Keratinocyte (primary cell): Measurements from ENCODE around the gene SNX8. TPM values are rescaled to one million over a fixed set of nuclear protein-coding genes. Genes with fewer than 3 reads are reported as not detected.

ENCODE experiments used
- DNase-seq: peaks from one replicate; pipeline ENCODE4 v3.0.0-alpha.2; 2011; ENCODE audit warnings: low read depth, missing footprints, low spot score
- FAIRE-seq: peaks from 2 replicates; lab custom pipeline; 2011; peaks lifted over from hg19 to GRCh38; lab: Jason Lieb, UNC
- H2AFZ ChIP-seq: 2 replicates; pipeline ENCODE4 v1.6.0; 2012; ENCODE audit warnings: low read length, control low read depth, inconsistent platforms; ENCODE audit not compliant: control insufficient read depth
- H3K27ac ChIP-seq: 2 replicates; pipeline ENCODE4 v1.5.1; 2011; ENCODE audit warnings: low read length; ENCODE audit not compliant: control insufficient read depth, insufficient read depth
- H3K27me3 ChIP-seq: 3 replicates; pipeline ENCODE4 v1.6.0; 2011; ENCODE audit warnings: low read length; ENCODE audit not compliant: control insufficient read depth, insufficient read depth; ENCODE audit errors: extremely low read depth
- H3K36me3 ChIP-seq, 2 experiments: 2 replicates in 1 of 2; 3 replicates in 1 of 2; pipeline ENCODE4 v1.5.1; 2011; ENCODE audit warnings: low read length in 2 of 2, mild to moderate bottlenecking in 1 of 2; ENCODE audit not compliant: control insufficient read depth in 2 of 2, insufficient read depth in 2 of 2; ENCODE audit errors: extremely low read depth in 1 of 2
- H3K4me1 ChIP-seq: 3 replicates; pipeline ENCODE4 v1.5.1; 2011; ENCODE audit warnings: low read length; ENCODE audit not compliant: control insufficient read depth, insufficient read depth; ENCODE audit errors: extremely low read depth
- H3K4me2 ChIP-seq: 3 replicates; pipeline ENCODE4 v1.6.0; 2011; ENCODE audit warnings: low read depth, low read length; ENCODE audit not compliant: control insufficient read depth, insufficient read depth; ENCODE audit errors: extremely low read depth
- H3K4me3 ChIP-seq, 3 experiments: fragments of 200-600 bp in 1 of 3; sonication (generic) in 1 of 3; 2 replicates in 2 of 3; 3 replicates in 1 of 3; pipeline ENCODE4 v1.5.1; 2011 to 2016; ENCODE audit warnings: low read length in 3 of 3, mild to moderate bottlenecking in 3 of 3, control low read depth in 2 of 3, inconsistent platforms in 1 of 3, low read depth in 1 of 3, mixed read lengths in 1 of 3, mixed run types in 1 of 3, moderate library complexity in 1 of 3; ENCODE audit not compliant: control insufficient read depth in 2 of 3, insufficient read depth in 2 of 3; ENCODE audit errors: extremely low read depth in 1 of 3
- H3K79me2 ChIP-seq: 2 replicates; pipeline ENCODE4 v1.6.0; 2012; ENCODE audit warnings: low read length; ENCODE audit not compliant: control insufficient read depth, insufficient read depth
- H3K9ac ChIP-seq: 3 replicates; pipeline ENCODE4 v1.6.0; 2011; ENCODE audit warnings: low read length; ENCODE audit not compliant: control insufficient read depth, insufficient read depth; ENCODE audit errors: extremely low read depth
- H3K9me1 ChIP-seq: 3 replicates; pipeline ENCODE4 v1.6.0; 2011; ENCODE audit warnings: low read length; ENCODE audit not compliant: control insufficient read depth, insufficient read depth; ENCODE audit errors: extremely low read depth
- H3K9me3 ChIP-seq: 2 replicates; pipeline ENCODE4 v1.5.1; 2012; ENCODE audit warnings: low read depth, low read length; ENCODE audit not compliant: control insufficient read depth
- H4K20me1 ChIP-seq: 3 replicates; pipeline ENCODE4 v1.6.0; 2011; ENCODE audit warnings: low read length; ENCODE audit not compliant: control insufficient read depth, insufficient read depth; ENCODE audit errors: extremely low read depth
- EZH2 ChIP-seq: IDR thresholded peaks from one replicate; pipeline ENCODE4 v1.6.1; 2012; ENCODE audit warnings: inconsistent platforms, mild to moderate bottlenecking, low read length, moderate library complexity
- dilution Hi-C: fragments of 300-500 bp; cut with MboI; formaldehyde crosslinking; loops from one replicate; pipeline ENCODE4 v1.7.0; 2020; ENCODE audit warnings: low sequenced_read_pairs; ENCODE audit not compliant: extremely low pct_ligation_motif_present
- polyA plus RNA-seq, 5 experiments: library from polyadenylated mRNA; depleted of rRNA in 3 of 5; stranded (reverse) in 3 of 5; stranded (forward) in 1 of 5; unstranded in 1 of 5; fragments of >200 nt; gene quantifications; 1 replicate in 1 of 5; 2 replicates in 3 of 5; 3 replicates in 1 of 5; pipeline versions ENCODE4 v1.2.1 to v1.2.3, GENCODE V29; 2011 to 2012; ENCODE audit warnings: missing spikeins in 2 of 5, low read depth in 1 of 5, low replicate concordance in 1 of 5
- TF ChIP-seq, protein P1 (sequence below), 3 experiments: IDR thresholded peaks in 1 of 3; conservative IDR thresholded peaks in 1 of 3; optimal IDR thresholded peaks in 1 of 3; 2 replicates in 2 of 3; 3 replicates in 1 of 3; pipeline versions ENCODE3 to v1.5.1; 2011; ENCODE audit warnings: low read length in 3 of 3, mild to moderate bottlenecking in 3 of 3, moderate library complexity in 2 of 3, control low read depth in 1 of 3, inconsistent platforms in 1 of 3; ENCODE audit not compliant: insufficient read depth in 2 of 3; ENCODE audit errors: extremely low read depth in 1 of 3

The SNX8 gene
- polyA plus RNA-seq, 1 donor (not counting 4 experiments of a cell fraction or from before 2014, with no cell fraction given), result 24.2 TPM

DNA sequence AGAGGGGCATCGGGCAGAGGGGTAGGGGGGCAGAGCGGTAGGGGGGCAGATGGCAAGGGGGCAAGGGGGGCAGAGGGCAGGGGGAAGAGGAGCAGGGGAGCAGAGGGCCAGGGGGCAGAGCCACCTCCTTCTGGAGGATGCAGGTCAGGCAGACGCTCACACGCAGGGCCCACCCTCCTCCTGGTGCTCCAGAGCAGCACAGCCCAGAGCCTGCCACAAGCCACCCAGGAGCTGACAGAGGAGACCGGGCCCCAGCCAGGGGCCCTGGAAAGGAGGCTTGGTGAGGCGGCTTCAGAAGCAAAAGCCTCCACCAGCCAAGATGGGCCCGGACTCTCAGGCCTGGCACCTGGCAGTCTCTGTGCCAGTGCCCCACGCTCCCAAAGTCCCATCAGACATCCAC is 94.6 kb downstream of the SNX8 start:
- TF ChIP-seq, protein P1, sequence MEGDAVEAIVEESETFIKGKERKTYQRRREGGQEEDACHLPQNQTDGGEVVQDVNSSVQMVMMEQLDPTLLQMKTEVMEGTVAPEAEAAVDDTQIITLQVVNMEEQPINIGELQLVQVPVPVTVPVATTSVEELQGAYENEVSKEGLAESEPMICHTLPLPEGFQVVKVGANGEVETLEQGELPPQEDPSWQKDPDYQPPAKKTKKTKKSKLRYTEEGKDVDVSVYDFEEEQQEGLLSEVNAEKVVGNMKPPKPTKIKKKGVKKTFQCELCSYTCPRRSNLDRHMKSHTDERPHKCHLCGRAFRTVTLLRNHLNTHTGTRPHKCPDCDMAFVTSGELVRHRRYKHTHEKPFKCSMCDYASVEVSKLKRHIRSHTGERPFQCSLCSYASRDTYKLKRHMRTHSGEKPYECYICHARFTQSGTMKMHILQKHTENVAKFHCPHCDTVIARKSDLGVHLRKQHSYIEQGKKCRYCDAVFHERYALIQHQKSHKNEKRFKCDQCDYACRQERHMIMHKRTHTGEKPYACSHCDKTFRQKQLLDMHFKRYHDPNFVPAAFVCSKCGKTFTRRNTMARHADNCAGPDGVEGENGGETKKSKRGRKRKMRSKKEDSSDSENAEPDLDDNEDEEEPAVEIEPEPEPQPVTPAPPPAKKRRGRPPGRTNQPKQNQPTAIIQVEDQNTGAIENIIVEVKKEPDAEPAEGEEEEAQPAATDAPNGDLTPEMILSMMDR (optimal IDR thresholded peaks at IDR 0.05 in 1 of 3, IDR thresholded peaks at IDR 0.05 in 1 of 3, conservative IDR thresholded peaks at IDR 0.05 in 1 of 3; ENCODE audit: extremely low read depth in 1 of 3, insufficient read depth in 2 of 3, low read length in 3 of 3), result no peak
- TF ChIP-seq EZH2, result no peak
- Histone ChIP-seq H3K4me1 (peaks cover 9% of the 10 kb centered on the region), H3K79me2 (peaks cover 32% of the 10 kb centered on the region), H2AFZ (no peak overlapping the region), H3K9me1 (no peaks in the 10 kb centered on the region), H3K9me3 (no peaks in the 10 kb centered on the region), H3K9ac (no peak overlapping the region), H4K20me1 (peaks cover 2% of the 10 kb centered on the region), H3K36me3 (peaks cover 32 to 36% of the 10 kb centered on the region in 2 experiments), H3K27ac (no peak overlapping the region), H3K27me3 (no peaks in the 10 kb centered on the region), H3K4me2 (no peak overlapping the region), H3K4me3 (no peak overlapping the region)
- FAIRE-seq (no peak), DNase-seq (no peak)
- dilution Hi-C loops, result no loop called here

DNA sequence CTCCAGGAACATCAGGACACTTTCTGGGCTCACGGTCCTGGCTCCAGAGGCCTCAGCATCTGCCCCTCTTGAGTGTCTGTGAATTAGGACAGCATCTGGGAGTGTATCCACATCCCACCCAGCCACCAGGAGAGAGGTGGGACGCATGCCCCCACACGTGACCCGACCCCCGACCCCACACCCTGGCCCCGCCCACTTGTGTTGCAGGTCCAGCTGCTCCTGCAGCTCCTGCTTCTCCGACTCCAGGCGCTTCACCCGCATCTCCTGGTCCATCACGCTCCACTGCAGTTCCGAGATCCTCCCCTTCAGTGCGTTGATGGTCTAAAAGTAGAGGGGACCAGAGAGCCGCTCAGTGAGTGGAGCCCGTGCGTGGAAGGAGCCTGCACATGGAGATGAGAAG is 95.1 kb downstream of the SNX8 start:
- H3K4me2 ChIP-seq, result no peak overlapping the region
- H3K9ac ChIP-seq, result no peak overlapping the region
- DNase-seq, result no peak
- H3K4me3 ChIP-seq, result no peak overlapping the region
- H3K27ac ChIP-seq, result no peak overlapping the region
- dilution Hi-C loops, result no loop called here
- H3K36me3 ChIP-seq, result peaks cover 32 to 40% of the 10 kb centered on the region in 2 experiments
- peaks cover 2% of the 10 kb centered on the region for H4K20me1 ChIP-seq
- peaks cover 4% of the 10 kb centered on the region for H3K4me1 ChIP-seq
- H3K9me1 ChIP-seq, result no peaks in the 10 kb centered on the region
- H3K79me2 ChIP-seq, result peaks cover 32% of the 10 kb centered on the region
- no peaks in the 10 kb centered on the region for H3K9me3 ChIP-seq
- no peak for TF ChIP-seq EZH2
- TF ChIP-seq, protein P1 (optimal IDR thresholded peaks at IDR 0.05 in 1 of 3, IDR thresholded peaks at IDR 0.05 in 1 of 3, conservative IDR thresholded peaks at IDR 0.05 in 1 of 3; ENCODE audit: extremely low read depth in 1 of 3, insufficient read depth in 2 of 3, low read length in 3 of 3), result no peak
- H3K27me3 ChIP-seq, result no peaks in the 10 kb centered on the region
- no peak overlapping the region for H2AFZ ChIP-seq
- no peak for FAIRE-seq
